HG03521 (cell line): ENCODE measurements around the gene NINJ1.

ENCODE experiments used
- ATAC-seq: cut with Tn5 transposase; IDR thresholded peaks from one replicate; pipeline ENCODE4 v1.9.1; 2021; ENCODE audit warnings: mild to moderate bottlenecking, moderate library complexity; ENCODE audit not compliant: unreplicated experiment

The NINJ1 gene

DNA sequence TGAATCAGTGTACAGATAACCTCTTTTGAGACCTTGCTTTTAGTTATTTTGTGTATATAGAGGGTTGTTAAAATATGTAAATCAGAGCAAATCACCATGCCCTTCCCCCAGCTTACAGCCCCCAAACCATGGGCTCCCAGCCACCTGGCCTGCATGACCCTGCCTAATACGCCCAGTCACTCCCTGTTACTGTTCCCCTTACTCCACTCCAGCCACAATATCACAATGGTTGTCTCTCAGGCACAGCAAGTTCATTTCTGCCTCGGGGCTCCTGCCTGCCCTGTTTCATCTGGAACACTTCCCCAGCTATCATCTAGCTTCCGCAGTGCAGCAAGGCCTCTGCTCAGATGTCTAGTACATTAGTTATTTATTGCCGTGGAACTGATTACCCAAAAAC, 43.0 kb downstream of the NINJ1 start:
- no peak for ATAC-seq

DNA sequence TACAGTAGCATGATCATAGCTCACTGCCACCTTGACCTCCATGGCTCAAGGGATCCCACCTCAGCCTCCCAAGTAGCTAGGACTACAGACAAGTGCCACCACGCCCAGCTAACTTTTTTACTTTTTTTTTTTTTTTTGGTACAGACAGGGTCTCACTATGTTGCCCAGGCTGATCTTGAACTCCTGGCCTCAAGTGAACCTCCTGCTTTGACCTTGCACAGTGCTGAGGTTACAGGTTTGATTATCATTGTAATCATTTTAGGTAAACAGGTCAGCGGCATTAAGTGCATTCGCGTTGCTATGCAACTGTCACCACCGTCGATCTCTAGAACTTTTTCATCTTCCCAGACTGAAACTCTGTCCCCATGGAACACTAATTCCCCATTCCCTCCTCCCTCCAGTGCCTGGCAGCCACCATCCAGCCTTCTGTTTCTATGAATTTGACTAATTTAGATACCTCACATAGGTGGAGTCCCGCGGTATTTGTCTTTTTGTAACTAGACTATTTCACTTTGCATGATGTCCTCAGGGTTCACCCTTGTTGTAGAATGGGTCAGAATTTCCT, 43.9 kb downstream of the NINJ1 start:
- ATAC-seq: no peak

DNA sequence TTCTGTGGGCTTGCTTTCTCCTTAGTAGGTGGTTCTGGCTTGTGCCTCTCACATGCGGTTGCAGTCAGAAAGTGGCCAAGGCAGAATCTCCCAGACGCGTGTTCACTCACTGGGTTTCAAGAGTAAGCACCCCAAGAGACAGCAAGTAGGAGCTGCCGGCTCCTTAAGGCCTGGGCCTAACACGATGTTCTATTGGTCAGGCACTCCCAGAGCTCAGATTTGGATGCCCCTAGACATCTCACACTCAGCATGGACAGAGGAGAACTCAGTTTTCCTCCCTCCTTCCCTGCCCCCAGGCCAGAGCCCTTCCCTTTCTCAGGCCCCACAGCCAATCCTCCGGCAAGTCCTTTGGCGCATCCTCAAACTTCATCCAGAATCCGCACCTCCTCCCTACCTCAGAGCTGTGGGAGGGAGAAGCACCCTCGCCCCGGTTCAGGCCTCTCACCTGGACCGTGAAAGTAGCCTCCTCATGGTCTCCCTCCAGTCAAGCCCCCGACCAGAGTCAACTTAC, 44.5 kb downstream of the NINJ1 start:
- no peak for ATAC-seq

DNA sequence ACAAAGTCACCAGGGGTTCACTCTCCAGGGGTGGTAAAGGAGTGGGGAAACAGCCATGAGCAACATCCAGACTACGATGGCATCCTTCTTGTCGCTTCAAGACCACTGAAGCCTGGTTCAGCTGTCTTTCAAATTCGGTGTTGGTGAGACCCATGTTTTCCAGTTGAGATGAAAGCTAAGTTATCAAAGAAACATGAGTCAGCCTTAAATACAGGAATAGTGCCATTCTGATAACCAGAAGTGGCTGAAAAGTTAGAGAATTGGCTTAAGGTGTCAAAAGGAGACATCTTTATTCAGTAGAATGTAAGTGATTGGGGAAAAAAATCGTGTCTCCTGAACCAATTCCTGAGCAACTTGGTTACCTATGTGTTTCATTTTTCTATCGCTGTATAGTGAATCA, 45.0 kb downstream of the NINJ1 start:
- ATAC-seq: no peak

DNA sequence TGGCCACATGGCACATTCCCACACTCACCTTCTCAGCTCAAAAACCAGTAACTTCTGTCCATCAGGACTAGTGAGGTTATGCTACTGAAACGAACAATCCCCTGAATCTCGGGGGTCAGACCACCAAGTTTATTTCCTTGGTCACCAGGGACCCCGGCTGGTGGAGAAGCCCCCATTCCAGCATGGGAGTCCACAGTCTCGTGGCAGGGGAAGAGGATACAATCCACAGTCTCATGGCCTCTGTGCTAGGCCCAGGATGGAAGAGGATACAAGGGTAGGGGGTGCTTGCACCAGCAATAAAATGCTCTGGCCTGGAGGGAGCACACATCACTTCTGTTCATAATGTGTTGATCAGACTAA, 45.4 kb downstream of the NINJ1 start:
- no peak for ATAC-seq

DNA sequence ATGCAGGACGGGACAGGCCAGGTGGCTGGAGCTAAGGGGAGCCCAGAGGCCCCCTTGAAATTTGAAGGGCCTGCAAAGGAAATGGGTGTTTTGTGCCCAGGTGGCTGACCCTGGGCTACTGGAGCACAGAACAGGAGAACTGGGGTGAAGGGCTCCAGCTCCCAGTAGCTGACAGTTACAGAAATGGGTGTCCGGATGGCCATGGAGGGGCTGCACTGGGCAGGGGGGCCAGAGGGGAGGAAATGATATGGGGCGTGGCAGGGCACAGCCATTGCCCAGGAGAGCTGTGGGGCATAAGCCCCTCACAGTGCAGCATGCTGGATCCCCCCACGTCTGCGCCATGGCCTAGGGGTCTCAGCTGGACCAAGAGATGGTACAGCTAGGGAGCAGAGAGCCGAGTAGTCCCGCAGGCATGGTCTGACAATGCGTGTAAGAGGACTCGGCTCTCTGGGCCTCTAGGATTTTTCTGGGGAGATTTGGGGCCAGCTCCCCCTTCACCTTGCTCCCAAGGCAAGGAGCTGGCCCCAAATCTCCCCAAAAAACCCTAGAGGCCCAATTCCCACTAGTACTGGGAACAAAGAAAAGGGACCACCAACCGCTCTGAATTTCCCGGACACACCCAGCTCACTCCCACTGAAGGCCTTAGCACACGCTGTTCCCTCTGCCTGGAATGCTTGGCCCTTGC, 45.9 kb downstream of the NINJ1 start:
- ATAC-seq: no peak

DNA sequence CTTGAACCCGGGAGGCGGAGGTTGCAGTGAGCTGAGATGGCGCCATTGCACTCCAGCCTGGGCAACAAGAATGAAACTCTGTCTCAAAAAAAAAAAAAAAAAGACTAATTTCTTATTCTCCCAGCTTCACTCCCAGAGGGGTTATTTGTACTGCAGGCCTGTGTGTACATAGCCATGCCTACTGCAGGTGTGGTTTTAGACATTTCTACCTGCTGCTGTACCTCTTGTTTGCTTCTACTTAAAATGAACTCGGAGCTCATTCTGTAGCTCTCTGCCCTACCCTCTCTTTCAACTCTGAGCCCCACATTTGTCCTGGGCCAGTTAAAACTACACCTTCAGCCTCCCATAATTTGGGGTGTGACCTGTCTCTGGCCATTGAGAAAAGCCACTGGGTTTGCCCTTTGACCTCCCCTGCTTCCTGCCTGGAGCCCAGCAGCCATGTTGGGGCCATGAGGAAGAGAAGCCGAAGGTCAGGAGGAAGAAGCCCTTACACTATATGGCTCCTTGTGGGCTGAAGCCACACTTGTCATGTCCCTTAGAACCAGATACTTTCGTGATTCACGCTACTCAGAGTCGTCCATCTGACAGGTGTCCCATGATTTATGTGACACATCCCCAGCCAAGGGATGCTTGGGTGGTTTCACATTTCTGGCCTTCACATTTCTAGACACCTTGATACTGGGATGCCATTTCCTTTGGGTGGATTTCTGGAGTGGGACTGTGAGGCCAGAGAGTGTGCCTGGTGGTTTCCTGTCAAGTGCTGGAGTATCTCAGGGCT, 47.4 kb downstream of the NINJ1 start:
- ATAC-seq: no peak

DNA sequence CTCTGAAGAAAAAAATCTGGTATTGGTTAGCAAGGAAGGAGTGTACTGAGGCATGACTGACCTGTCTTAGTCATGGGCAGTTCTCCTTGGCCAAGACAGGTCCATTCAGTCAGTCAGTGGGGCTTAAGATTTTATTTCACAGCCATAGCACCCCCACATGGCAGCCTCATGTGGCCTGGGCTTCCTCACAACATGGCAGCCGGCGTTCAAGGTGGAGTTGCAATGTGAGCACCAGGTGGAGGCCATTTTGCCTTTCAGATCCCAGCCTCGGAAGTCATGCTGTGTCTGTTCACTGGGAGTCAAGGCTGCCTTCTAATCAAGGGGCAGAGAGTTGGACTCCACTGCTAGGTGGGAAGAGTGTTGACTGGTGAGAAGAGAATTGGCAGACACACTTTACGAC, 48.4 kb downstream of the NINJ1 start:
- no peak for ATAC-seq

DNA sequence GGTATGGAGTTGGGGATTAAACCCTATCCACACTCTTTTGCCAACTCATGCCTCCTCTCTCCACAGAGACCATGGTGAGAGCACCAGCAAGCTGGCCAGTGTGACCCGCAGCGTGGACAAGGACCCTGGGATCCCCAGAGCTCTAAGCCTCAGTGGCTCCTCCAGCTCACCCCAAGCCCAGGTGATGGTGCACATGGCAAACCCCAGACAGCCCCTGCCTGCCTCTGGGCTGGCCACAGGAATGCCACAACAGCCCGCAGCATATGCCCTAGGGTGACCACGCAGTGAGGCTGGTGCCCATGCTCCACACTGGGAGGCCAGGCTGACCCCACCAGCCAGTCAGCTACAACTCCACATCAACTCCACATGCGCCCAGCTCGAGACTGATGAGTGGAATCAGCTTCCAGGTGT, 49.6 kb downstream of the NINJ1 start:
- ATAC-seq: no peak

DNA sequence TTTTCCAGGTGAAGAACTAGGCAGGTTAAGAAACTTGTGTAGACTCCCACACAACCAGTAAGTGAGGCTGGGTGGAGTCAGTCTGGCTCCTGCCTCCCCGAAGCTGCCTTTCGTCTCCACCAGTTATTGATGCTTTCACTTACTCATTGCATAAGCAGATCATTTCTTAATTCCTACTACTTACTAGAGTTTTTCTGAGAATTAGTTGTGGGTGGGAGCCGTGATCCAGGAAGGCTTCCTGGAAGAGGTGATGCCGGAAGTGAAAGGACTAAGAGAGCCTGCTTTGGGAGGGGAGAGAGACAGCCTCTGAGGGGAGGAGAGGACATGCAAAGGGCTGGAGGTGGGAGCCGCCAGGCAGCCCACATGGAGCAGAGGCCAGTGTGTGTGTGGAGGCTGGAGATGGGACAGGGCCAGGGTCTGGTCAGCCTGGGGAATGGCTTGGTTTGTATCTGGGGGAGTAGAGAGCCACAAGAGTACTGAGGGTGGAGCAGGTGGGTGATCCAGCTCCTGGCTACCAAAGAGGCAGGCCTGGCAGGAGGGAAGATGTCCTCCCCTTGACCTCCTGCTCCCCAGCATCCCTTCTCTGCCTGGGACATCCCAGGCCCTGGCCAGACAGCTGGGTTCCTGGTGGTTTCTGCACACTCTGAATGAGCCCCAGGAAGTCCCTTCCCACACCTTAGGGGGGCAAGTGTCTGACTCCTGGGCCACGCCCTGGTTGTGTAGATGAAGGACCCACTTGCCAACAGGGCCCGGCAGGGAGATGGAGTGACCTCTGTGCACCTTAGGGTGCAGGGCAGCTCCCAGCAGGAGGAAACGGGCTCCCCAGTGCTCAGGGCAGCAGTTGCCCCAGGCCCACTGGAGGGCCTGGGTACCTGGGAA, 50.2 kb downstream of the NINJ1 start:
- no peak for ATAC-seq

DNA sequence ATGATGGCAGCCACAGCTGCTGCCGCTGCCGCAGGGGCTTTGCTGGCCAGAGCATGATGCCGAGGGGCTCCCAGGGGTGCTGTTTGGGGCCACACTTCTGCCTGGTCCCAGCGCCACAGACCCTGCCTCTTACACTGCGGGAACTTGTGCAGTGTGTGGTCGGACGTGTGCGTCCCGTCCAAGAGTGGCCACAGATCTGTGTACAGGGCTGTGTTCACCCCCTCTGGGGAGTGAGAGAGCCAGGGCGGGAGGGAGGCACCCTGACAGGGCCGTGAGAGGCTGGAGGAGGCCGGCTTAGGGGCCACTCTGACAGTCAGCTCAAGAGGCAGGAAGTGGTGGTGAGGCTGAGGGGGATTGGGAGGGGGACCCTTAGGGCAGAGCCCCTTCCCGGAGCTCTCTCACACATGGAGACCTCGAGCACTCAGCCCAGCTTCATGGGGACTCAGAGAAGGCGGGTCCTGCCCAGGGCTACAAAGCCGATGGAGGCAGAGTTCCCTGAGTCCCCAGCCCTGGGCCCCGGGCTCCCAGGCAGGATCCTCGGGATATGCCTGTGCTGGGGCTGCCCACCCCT, 51.1 kb downstream of the NINJ1 start:
- no peak for ATAC-seq

DNA sequence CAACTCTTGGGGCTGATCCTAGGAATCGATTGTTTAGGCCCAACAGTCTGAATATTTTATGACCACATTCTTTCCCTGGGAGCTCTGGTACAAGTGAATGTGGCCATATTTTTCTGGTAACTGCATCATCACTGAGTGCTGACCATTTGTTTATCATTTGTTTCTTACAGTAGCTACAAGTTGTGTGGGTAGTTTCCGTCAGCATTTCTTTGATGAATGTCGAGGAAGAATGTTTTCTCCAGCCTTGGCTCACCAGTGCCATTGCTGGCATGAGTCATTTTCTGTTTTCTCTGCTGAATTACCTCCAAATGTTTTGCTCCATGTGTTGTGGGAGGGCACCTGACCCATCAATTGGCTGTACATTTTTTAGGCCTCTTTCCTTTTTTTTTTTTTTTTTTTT, 52.1 kb downstream of the NINJ1 start:
- ATAC-seq: no peak

DNA sequence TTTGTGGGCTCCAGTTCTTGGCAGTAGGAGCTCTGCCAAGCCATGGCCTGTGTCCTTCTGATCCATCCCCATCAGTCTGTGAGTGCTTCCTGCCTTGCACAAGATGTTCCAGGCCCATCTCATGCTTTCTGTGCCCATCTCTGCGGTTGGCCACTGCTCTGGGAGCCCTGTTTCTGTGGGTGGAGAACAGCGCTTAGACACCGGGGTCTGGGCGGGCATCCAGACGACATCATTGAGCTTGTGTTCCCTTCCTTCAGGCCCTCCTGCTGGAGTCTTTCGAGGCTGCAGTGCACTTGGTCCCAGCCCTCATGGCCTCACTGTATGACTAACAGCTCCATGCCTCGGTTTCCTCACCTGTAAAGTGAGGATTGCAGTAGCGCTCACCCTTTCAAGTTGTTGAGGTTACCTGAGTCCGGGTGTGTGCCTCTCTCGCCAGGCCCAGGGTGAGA, 52.9 kb downstream of the NINJ1 start:
- ATAC-seq: no peak

DNA sequence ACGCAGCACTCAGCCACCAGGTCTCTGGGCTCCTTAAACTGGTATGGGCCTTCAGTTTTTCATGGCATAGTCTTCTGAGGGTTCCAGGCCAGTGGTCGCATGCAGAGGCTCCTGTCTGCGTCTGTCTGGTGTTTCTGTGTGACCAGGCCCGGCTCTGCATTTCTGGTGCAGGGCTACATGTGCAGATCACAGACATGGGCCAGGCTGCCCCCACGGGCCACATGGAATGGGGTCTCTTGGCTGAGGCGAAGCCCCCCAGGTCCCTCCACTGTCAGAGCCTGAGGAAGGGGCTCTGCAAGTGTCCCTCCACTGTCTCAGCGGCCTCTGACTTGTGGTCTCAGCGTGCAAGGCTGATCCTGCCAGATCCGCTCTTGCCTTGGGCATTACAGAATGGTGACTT, 53.6 kb downstream of the NINJ1 start:
- ATAC-seq: no peak

DNA sequence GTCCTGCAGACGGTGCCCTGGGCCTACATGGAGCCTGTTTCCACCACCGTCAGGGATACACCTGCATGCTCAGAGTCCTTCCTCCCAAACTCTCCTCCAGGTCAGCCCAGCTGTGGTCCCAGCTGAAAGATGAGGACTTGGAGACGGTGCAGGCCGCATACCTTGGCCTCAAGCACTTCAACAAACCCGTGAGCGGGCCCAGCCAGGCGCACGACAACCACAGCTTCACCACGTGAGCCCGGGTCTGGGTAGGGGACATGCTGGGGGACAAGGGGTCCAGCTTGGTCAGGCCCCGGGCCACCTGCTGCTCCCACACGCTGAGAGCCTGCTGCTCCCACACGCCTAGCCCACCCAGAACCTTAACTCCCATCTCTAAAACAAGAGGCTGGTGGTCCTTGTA, 54.7 kb downstream of the NINJ1 start:
- ATAC-seq: no peak

DNA sequence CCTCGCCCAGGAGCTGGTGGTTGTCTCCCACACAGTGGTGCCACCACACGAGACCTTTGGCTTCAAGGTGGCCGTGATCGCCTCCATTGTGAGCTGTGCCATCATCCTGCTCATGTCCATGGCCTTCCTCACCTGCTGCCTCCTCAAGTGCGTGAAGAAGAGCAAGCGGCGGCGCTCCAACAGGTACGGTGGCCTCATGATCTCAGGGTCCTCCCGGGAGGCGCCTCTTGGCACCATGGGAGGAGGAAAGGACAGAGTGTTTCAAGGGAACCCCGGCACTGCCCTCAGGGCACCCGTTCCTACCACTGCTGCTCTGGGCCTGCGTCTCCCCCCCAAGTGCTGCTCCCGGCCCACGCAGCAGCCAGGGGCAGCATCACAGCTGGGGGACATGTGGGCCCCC, 56.2 kb downstream of the NINJ1 start:
- ATAC-seq: no peak

DNA sequence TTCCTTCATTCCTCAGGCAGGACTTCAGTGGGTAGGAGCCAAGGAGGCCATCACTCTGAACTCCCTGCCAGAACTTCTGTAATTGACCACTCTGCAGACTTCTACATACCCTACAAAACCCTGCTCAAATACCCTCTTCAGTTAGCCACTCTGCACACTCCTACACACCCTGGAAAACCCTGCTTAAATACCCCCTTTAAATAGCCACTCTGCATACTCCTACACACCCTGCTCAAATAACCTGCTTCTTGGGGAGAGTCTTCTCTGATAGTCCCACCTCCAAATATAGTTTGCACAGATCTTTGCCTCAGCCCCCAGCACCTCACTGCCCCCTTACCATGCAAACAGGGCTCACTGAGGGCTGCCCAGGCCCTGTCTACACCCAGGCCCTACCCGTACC, 56.7 kb downstream of the NINJ1 start:
- no peak for ATAC-seq

DNA sequence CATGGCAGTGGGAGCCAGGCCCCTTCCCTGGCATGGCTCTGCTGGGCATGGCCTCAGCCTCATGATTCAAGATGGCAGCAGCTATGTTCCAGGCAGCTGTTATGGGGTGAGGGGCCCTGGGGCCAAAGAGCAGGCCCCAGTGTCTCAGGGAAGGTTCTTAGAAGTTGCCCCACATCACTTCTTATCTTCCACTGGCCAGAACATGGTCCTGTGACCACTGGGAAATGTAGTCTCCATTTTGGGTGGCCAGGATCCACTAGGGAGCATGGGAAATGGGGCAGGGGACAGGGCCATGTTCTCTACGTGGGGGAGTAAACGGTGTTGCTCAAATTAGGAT, 57.3 kb downstream of the NINJ1 start:
- ATAC-seq: no peak

DNA sequence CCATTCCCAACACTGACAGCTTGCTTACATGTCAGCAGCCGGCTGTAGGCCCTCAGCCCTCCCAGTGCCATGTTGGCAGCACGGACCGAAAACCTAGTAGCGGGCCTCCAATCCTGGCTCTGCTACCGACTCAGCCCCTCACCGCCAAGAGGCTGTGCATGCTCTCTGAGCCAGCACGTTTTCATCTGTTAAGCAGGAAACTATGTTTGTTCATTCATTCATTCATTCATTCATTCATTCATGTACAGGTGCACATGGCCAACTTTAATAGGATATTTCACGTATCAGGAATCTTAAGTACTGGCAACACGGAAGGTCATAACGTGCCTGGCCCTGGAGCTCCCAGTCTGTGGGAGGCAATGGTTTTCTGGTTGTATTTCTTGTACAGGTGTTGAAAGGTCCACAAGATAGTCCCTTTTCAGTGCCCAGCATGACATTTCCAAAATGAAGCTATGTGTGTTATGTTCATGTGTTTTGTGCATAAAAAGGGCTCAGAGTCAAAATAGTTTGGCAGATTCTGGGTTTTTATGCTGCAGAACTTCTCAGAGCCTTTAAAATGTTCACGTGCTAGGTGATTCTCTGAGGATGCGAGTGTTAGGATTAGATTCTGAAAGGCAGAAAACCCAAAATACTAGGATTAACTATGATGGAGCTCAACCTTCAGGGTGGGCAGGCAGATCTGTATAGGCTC, 57.8 kb downstream of the NINJ1 start:
- ATAC-seq: no peak

DNA sequence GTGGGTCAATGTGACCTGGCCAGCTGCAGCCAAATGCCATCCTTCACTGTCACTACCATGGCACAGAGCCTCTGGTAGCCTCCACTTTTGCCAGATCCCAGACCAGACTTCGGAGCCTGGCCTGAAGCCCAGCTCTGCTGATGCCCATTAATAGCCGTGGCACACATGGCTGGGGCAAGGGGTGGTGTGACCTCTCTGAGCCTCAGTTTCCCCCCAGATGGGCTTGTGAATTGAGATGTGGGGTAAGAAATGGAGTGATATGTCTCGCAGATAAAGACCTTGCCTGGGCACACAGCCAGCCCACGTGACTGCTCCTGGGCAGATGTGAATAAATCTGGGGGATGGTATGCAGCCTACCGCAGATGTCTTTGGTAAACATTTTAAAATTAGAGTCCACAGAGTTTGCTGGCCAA, 61.7 kb downstream of the NINJ1 start:
- no peak for ATAC-seq
